GM19099 (cell line): ENCODE results near the gene GMFB.

ENCODE experiments used
- POLR2A ChIP-seq: IDR thresholded peaks from 3 replicates; pipeline ENCODE4 v1.6.1; 2011; ENCODE audit warnings: low read depth; ENCODE audit not compliant: insufficient read length; ENCODE audit errors: extremely low read depth

GMFB gene

DNA sequence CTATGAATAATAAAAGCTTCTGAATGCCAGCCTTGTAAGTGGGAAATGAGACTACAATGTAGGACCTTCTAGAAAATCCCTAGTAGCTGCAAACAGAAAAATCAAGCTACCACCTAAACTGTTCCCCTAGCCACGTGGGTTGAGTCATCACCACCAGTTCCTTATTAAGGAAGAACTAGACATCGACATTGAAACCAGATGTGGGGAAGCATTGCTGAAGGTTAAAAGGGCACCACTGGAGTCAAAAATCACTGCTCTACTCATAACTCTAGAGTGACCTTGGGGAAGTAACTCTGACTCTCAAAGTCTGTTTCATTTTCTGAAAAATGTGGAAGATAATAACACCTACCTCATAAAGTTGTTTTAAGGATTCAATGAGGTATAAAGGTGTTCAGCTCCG is 38.2 kb downstream of the GMFB start:
- no peak for TF ChIP-seq POLR2A

DNA sequence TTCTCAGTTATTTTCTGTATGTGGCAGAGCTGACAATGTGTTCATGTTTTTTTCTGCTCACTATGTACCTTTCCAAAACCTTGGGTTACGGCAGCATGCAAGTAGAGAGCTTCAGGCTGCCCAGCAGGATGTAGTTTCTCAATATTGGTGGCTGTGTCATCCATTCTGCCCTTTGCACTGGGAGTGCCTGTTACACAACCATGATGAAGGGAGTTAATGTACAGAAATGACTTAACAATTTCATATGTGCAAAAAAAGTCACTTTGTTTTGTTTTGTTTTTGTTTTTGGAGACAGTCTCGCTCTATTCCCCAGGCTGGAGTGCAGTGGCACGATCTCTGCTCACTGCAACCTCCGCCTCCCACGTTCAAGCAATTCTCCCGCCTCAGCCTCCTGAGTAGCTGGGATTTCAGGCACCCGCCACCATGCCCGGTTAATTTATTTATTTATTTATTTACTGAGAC is 41.5 kb downstream of the GMFB start:
- no peak for TF ChIP-seq POLR2A

DNA sequence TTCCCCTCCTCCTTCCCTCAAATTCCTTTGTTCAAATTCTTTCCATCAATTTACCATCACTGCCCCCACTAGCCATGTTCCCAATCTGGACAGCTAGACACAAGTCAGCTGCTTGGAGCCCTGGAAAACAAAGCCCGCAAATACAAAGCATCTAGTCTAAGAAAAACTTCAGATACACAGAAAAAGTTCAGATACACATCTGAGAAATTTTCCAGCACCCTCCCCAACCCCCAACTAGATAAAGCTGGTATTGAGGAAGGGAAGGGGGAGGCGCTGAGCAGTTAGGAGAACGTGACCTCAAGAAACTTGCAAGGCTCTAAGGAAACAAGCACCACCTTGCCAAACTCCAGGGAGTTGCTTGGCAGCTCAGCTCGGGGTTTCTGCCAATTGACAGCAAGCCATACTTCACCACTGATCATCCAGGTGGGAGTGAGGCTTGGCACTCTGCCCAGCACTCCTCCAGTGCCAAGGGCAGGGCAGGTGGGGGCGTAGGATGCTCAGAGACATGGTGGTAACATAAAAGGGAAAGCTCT is 42.6 kb downstream of the GMFB start:
- TF ChIP-seq POLR2A: no peak

DNA sequence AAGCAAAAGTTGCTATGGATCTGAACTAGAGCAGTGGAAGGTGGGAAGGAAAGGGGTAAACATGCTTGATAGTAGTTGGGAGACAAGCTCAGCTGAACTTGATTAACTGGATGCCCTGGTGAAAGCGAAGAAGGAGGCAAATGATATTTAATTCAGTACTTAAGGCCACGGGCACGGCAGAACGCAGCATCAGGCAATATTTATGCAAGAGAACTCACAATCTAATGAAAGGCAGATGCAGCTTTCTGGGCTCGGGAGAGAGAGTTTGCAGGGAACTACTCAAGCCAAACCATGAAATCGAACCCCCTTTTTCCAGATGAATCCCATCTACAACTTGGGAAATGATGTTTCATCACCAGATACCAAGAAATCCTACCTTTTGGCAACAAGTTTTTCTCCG is 44.1 kb downstream of the GMFB start:
- no peak for TF ChIP-seq POLR2A

DNA sequence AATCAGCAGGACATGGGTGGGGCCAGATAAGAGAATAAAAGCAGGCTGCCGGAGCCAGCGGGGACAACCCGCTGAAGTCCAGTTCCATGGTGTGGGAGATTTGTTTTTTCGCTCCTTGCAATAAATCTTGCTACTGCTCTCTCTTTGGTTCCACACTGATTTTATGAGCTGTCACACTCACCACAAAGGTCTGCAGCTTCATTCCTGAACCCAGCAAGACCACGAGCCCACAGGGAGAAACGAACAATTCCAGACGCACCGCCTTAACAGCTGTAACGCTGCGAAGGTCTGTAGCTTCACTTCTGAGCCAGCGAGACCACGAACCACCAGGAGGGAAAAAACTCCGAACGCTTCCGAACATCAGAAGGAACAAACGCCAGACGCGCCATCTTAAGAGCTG is 44.8 kb downstream of the GMFB start:
- no peak for TF ChIP-seq POLR2A

DNA sequence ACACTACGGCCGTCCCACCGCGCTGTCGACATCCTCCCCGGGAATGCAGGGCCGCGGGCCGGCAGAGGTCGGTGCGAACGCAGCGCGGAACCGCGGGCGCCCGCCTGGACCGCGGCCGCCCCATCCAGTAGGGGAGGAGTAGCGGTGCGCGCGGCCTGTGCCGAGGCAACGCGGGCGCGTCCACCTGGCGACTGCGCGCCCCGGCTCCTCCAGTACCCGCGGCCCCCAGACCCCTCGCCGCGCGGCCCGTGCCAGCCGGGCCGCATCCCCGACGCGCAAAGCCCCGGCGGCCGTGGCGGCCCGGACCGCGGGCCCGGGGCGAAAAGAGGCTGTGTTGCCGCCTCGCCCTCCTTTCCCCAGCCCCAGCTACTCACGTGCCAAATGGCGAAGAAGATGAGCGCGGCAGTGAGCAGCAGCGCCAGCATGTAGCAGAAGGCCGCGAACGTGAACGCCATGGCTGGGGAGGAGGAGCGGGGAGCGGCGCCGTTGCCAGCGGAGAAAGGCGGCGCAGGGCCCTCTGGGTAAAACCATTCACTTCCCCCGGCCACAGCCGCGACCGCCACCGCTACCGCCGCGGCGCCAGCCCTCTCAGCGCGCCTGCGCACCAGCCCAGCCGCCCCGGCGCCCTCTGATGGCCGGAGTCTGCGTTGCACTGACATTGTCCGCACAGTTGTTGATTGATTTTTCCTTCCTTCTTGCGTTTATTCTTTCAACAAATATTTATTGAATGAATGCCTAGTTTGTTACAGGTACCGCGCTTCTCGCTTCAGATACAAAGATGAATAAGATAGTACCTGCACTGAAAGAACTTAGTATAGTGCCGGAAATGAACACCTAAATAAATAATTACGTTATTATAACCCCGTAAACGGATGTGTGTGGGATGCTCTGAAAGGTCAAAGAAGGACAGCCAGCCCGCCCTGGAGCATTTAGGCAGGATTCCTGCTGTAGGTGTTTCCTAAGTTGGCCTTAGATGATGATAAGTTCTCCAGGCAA is 47.6 kb downstream of the GMFB start, which contains the start of gene CNIH1:
CNIH1 (minus strand) TSS at position 502 of the 996 bp plus-strand sequence; CDS start at position 455, 47 bp downstream.
- TF ChIP-seq POLR2A: peak; percentile 85

DNA sequence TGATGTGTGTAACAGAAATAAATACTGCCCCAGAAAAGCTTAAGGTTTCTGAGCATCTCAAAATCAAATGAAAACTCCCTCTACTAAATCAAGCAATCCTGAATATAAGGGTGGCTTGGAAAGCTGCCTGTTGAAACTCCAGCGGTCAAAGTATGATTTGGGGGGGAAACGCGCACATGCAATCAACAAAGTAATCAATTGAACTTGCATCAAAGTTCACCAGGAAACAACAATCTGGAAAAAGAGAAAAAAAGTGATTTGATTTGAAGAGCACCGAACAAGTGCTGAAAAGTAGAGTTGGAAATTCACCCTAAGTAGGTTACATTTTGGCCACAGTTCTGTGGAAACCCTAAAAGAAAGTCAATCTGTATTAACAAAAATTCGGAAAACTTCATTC is 48.3 kb downstream of the GMFB start:
- TF ChIP-seq POLR2A: no peak

DNA sequence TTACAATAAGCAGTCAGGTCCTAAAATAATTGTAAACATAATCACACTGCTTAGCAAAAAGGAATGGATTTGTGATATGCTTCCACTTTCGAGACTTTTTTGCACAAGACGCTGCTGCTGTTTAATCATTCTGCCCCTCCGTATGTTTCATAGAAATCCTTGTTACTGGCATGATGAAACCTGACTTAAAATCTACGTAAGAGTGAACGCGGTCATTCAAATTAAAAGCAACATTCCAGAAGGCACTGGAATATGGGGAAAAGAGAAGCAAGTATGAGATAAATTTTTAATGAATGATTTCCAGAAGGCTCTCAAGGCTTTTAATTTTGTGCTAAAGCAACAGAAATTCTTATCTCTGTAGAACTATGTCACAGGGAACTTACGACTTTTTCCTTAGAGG is 48.7 kb downstream of the GMFB start:
- TF ChIP-seq POLR2A: no peak

DNA sequence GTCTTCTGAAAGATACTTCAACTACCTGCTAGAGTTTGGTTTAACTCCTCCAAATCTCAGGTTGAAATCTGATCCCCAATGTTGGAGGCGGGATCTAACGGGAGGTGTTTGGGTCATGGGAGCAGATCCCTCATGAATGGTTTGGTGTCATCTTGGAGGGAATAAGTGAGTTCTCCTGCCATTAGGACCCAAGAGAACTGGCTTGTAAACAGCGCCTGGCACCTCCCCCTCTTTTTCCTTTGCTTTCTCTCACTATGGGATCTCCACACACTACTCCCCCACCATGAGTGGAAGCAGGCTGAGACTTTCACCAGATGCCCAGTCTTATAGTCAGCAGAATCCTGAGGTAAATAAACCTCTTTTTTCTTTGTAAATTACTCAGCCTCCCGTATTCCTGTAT is 50.1 kb downstream of the GMFB start:
- TF ChIP-seq POLR2A: no peak

DNA sequence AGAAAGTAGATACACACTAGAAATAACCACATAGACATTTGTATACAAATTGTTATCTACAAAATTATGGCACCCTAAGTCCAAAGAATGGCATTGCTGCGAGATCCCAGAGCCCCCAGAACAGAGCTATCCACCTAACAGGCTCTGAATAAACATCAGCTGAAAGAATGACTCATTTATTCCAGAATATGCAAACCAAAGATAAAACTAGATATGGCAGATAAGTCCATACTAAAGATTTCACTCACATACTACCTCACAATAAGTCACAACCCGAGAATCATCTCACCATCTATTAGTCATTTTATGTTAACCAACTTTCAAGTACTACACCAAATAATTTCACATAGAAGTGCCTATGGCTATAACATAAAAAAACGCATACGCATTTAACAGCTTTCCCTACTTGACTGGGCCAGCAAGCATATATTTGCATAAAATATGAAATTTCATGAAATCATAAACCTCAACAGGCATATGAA is 53.2 kb downstream of the GMFB start:
- TF ChIP-seq POLR2A: no peak

DNA sequence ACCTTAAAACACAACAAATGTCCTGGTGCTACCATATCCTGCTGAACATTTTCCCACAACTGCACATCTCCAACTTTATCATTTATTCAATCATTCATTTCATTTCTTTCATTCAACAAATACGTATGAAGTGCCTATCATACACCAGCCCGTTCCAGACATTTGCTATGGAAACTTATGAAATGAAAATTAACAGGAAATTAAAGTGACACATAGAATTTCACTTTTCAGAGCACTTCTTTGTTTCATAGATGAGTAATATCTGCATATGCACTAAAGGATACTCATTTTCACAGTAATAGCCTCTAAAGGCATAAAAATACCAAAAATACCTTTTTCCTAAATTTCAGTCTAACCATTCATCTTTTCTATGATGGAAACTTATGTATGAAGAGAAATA is 60.3 kb downstream of the GMFB start:
- TF ChIP-seq POLR2A: no peak

DNA sequence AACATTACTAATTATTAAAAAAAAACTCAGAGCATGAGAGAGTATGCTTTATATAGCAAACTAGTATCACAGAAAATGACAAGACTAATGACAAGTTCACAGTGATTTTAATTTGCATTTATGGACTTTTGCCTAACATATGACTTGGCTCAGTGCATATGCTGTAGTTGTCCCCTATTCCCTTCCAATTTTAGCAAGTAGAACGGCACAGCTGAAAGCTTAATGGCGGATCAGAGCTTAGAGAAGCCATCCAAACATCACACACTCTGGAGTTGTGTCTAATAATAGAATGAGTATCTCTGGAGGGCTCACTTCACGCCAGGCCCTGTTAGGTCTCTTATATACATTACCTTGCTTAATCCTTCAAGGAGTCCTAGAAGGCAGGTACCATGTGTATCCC is 60.9 kb downstream of the GMFB start:
- no peak for TF ChIP-seq POLR2A

DNA sequence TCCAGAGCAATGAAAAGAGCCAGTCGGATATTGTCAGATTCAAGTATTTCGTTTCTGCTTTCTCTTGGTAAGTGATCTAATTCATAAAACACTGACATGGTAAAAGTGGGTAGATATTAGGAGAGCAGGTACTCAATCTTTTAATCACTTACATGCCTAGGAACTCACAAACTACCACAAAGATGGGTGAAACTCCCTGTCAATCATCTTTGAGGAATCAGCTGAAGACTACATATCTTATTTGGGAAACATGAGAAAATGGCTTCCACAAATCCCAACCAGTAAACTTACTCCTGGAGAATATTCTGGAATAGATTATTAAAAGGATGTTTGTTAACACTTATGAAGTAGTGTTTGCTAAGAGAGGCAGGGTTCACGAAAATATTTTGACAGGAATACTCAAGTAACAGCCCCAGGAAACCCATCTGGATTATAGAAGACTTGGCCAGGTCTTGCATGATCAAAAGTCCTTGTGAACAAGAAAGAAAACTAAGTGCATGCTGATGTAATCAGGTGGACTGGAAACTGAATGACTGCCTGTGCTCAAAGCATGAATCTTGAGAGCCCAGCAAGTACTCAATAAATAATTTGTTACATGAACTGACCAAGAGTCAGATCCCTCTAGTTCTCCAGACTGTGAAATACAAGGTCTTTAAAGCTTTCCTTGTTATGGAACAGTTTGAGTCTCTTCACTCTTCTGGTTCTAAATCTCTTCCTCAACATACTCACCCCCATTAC is 63.1 kb downstream of the GMFB start:
- no peak for TF ChIP-seq POLR2A

DNA sequence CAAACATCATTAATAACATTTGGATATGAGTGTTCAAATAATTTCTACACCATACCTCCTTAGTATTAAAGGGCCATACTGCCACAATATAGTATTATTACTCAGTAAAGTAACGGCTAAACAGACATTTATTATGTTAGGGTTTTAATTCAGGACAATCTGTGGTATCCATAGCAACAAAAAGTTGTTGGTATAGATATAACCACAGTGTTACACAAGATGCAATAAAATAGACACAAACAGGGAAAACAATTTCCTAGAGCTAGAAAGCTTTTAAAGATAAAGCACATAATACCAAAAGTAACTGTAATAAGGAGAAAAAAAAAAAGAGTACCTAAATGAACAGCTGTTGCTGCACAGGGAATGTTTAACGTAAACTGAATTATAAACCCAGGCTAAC is 63.7 kb downstream of the GMFB start:
- TF ChIP-seq POLR2A: no peak
